Measurements from ENCODE around the gene SLC7A8.

- TF ChIP-seq CTCF (conservative IDR thresholded peaks at IDR 0.05 in 1 of 2, IDR thresholded peaks at IDR 0.05 in 1 of 2; ENCODE audit: low read depth in 1 of 2, low read length in 2 of 2) (no peak), EZH2 (IDR thresholded peaks at IDR 0.05; ENCODE audit: low read length, missing control alignments) (no peak)
Measured at GRCh38 chr14:23143911-23144310, 39.5 kb downstream of the SLC7A8 start.
